Neural cell (in vitro differentiated cells): Measurements from ENCODE around the gene TAS2R5. TPM values are rescaled to one million over a fixed set of nuclear protein-coding genes. Genes with fewer than 3 reads are reported as not detected.

Source experiments
- H2AFZ ChIP-seq: fragments of 200-600, 300-800 bp; sonication (generic), shearing (Covaris generic); 2 replicates; pipeline ENCODE4 v1.6.0; 2014; ENCODE audit warnings: low read depth, mild to moderate bottlenecking, antibody characterized with exemption, low read length, moderate library complexity
- H3F3A ChIP-seq: fragments of 200-600 bp; shearing (Covaris generic); 2 replicates; pipeline ENCODE4 v1.6.1; 2016; ENCODE audit warnings: mild to moderate bottlenecking, moderate library complexity, mixed read lengths, antibody characterized with exemption, low read length; ENCODE audit not compliant: insufficient read depth, poor library complexity, severe bottlenecking
- H3K27ac ChIP-seq: fragments of 200-600, 300-800 bp; sonication (generic), shearing (Covaris generic); 2 replicates; pipeline ENCODE4 v1.5.1; 2014; ENCODE audit warnings: mild to moderate bottlenecking, low read length, moderate library complexity
- H3K27me3 ChIP-seq: fragments of 300-800, 200-600 bp; sonication (generic), shearing (Covaris generic); 2 replicates; pipeline ENCODE4 v1.6.0; 2014; ENCODE audit warnings: mild to moderate bottlenecking, low read depth, low read length, moderate library complexity; ENCODE audit not compliant: insufficient read depth
- H3K36me3 ChIP-seq: fragments of 300-800, 200-600 bp; sonication (generic), shearing (Covaris generic); 2 replicates; pipeline ENCODE4 v1.5.1; 2014; ENCODE audit warnings: mild to moderate bottlenecking, antibody characterized with exemption, low read length, moderate library complexity; ENCODE audit not compliant: insufficient read depth
- H3K4me2 ChIP-seq: fragments of 300-800, 200-600 bp; sonication (generic), shearing (Covaris generic); 2 replicates; pipeline ENCODE4 v1.6.0; 2014; ENCODE audit warnings: mild to moderate bottlenecking, low read length
- H3K4me3 ChIP-seq: fragments of 300-800, 200-600 bp; sonication (generic), shearing (Covaris generic); 2 replicates; pipeline ENCODE4 v1.5.1; 2014; ENCODE audit warnings: mild to moderate bottlenecking, low read length, moderate library complexity
- H3K79me2 ChIP-seq: fragments of 200-600 bp; shearing (Covaris generic); replicated peaks from 2 replicates; pipeline ENCODE4 v1.6.0; 2014; ENCODE audit warnings: mild to moderate bottlenecking, low read length, moderate library complexity; ENCODE audit not compliant: insufficient read depth
- H3K9ac ChIP-seq: fragments of 300-800, 200-600 bp; sonication (generic), shearing (Covaris generic); 2 replicates; pipeline ENCODE4 v1.6.1; 2016; ENCODE audit warnings: mild to moderate bottlenecking, low read length, mixed read lengths
- H3K9me2 ChIP-seq: fragments of 200-600 bp; shearing (Covaris generic); 2 replicates; pipeline ENCODE4 v1.6.1; 2016; ENCODE audit warnings: mild to moderate bottlenecking, low read length, mixed read lengths; ENCODE audit not compliant: insufficient read depth
- H3K9me3 ChIP-seq: fragments of 200-600, 300-800 bp; sonication (generic), shearing (Covaris generic); 2 replicates; pipeline ENCODE4 v1.6.1; 2016; ENCODE audit warnings: mild to moderate bottlenecking, mixed run types, low read length, moderate library complexity, mixed read lengths
- H4K20me1 ChIP-seq: fragments of 200-600 bp; shearing (Covaris generic); 2 replicates; pipeline ENCODE4 v1.6.1; 2016; ENCODE audit warnings: mild to moderate bottlenecking, mixed run types; ENCODE audit not compliant: insufficient read depth
- EP300 ChIP-seq: fragments of 450-650 bp; conservative IDR thresholded peaks from 2 replicates; pipeline ENCODE4 v1.6.1; 2014; ENCODE audit warnings: antibody characterized with exemption, mild to moderate bottlenecking, moderate library complexity; ENCODE audit not compliant: poor library complexity, severe bottlenecking
- EZH2 ChIP-seq: fragments of 200-600, 300-800 bp; shearing (Covaris generic), sonication (generic); IDR thresholded peaks from 2 replicates; pipeline ENCODE4 v1.6.1; 2014; ENCODE audit warnings: antibody characterized with exemption, low read length, borderline replicate concordance, mild to moderate bottlenecking; ENCODE audit not compliant: insufficient read depth, poor library complexity, severe bottlenecking
- MXI1 ChIP-seq: fragments of 450-650 bp; conservative IDR thresholded peaks from 2 replicates; pipeline ENCODE4 v1.6.1; 2014; ENCODE audit warnings: antibody characterized with exemption, mild to moderate bottlenecking; ENCODE audit not compliant: poor library complexity, severe bottlenecking
- POLR2AphosphoS5 ChIP-seq: IDR thresholded peaks from 2 replicates; pipeline ENCODE4 v1.6.1; 2012
- RAD21 ChIP-seq: fragments of 450-650 bp; conservative IDR thresholded peaks from 2 replicates; pipeline ENCODE4 v1.6.1; 2014; ENCODE audit warnings: antibody characterized with exemption, mild to moderate bottlenecking, moderate library complexity
- SMC3 ChIP-seq: fragments of 450-650 bp; conservative IDR thresholded peaks from 2 replicates; pipeline ENCODE4 v1.6.1; 2014; ENCODE audit warnings: antibody characterized with exemption, mild to moderate bottlenecking, moderate library complexity; ENCODE audit not compliant: poor library complexity
- TAF1 ChIP-seq: IDR thresholded peaks from 2 replicates; pipeline ENCODE4 v1.6.1; 2012; ENCODE audit warnings: low read depth
- polyA minus RNA-seq: library from RNA; depleted of rRNA, polyadenylated mRNA; stranded (reverse); fragments of >200 nt; gene quantifications from 2 replicates; pipeline ENCODE4 v1.2.3, GENCODE V29; 2014
- polyA plus RNA-seq: library from polyadenylated mRNA; depleted of rRNA; stranded (reverse); fragments of >200 nt; gene quantifications from 2 replicates; pipeline ENCODE4 v1.2.3, GENCODE V29; 2014
- TF ChIP-seq, protein P1 (sequence below): IDR thresholded peaks from 2 replicates; pipeline ENCODE4 v1.6.1; 2012; ENCODE audit warnings: borderline replicate concordance
- TF ChIP-seq, protein P2 (sequence below): fragments of 450-650 bp; IDR thresholded peaks from 2 replicates; pipeline ENCODE4 v1.5.1; 2014; ENCODE audit warnings: antibody characterized with exemption, mild to moderate bottlenecking, moderate library complexity; ENCODE audit not compliant: poor library complexity, severe bottlenecking

Gene TAS2R5, protein sequence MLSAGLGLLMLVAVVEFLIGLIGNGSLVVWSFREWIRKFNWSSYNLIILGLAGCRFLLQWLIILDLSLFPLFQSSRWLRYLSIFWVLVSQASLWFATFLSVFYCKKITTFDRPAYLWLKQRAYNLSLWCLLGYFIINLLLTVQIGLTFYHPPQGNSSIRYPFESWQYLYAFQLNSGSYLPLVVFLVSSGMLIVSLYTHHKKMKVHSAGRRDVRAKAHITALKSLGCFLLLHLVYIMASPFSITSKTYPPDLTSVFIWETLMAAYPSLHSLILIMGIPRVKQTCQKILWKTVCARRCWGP
- polyA plus RNA-seq (5.1 and 9.4 TPM in 2 replicates), polyA minus RNA-seq (10.2 and 16.1 TPM in 2 replicates)

DNA sequence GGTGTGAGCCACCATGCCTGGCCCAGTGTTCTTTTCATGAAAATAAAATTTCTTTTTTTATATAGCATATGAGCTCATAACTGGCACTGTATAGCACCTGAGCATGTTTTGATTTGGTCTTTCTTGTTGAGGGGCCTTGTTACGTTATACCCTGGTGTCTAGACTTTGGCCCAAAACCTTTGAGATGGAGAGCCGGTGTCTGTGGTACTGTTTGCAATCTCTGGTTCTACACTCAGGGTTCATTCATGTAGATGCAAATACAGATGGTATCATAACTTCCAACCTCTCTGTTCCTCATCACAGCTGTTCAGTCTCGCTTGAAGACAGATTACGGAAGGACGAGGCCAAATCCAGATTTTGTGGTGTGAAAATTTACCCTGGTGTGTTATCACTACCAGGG, at the start of gene TAS2R5:
Gene TAS2R5, plus strand, starts transcription at position 301 of the 400 bp plus-strand sequence. CDS start 145 bp downstream, outside the sequence.
- H3K9me2 ChIP-seq = no peaks in the 10 kb centered on the region
- H4K20me1 ChIP-seq = no peaks in the 10 kb centered on the region
- TF ChIP-seq TAF1 (no peak), RAD21 (no peak), EP300 (no peak), SMC3 (no peak), EZH2 (no peak), POLR2AphosphoS5 (no peak), MXI1 (no peak)
- TF ChIP-seq, protein P1, sequence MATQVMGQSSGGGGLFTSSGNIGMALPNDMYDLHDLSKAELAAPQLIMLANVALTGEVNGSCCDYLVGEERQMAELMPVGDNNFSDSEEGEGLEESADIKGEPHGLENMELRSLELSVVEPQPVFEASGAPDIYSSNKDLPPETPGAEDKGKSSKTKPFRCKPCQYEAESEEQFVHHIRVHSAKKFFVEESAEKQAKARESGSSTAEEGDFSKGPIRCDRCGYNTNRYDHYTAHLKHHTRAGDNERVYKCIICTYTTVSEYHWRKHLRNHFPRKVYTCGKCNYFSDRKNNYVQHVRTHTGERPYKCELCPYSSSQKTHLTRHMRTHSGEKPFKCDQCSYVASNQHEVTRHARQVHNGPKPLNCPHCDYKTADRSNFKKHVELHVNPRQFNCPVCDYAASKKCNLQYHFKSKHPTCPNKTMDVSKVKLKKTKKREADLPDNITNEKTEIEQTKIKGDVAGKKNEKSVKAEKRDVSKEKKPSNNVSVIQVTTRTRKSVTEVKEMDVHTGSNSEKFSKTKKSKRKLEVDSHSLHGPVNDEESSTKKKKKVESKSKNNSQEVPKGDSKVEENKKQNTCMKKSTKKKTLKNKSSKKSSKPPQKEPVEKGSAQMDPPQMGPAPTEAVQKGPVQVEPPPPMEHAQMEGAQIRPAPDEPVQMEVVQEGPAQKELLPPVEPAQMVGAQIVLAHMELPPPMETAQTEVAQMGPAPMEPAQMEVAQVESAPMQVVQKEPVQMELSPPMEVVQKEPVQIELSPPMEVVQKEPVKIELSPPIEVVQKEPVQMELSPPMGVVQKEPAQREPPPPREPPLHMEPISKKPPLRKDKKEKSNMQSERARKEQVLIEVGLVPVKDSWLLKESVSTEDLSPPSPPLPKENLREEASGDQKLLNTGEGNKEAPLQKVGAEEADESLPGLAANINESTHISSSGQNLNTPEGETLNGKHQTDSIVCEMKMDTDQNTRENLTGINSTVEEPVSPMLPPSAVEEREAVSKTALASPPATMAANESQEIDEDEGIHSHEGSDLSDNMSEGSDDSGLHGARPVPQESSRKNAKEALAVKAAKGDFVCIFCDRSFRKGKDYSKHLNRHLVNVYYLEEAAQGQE = no peak
- TF ChIP-seq, protein P2, sequence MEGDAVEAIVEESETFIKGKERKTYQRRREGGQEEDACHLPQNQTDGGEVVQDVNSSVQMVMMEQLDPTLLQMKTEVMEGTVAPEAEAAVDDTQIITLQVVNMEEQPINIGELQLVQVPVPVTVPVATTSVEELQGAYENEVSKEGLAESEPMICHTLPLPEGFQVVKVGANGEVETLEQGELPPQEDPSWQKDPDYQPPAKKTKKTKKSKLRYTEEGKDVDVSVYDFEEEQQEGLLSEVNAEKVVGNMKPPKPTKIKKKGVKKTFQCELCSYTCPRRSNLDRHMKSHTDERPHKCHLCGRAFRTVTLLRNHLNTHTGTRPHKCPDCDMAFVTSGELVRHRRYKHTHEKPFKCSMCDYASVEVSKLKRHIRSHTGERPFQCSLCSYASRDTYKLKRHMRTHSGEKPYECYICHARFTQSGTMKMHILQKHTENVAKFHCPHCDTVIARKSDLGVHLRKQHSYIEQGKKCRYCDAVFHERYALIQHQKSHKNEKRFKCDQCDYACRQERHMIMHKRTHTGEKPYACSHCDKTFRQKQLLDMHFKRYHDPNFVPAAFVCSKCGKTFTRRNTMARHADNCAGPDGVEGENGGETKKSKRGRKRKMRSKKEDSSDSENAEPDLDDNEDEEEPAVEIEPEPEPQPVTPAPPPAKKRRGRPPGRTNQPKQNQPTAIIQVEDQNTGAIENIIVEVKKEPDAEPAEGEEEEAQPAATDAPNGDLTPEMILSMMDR = no peak
- H3K4me3 ChIP-seq = no peak within 1 kb of the TSS
- no peaks in the 10 kb centered on the region for H3K9me3 ChIP-seq
- no peaks in the 10 kb centered on the region for H3K27me3 ChIP-seq
- no peak within 1 kb of the TSS for H3K9ac ChIP-seq
- no peaks in the 10 kb centered on the region for H3F3A ChIP-seq
- no peak within 1 kb of the TSS for H2AFZ ChIP-seq
- no peaks in the 10 kb centered on the region for H3K36me3 ChIP-seq
- no peak within 1 kb of the TSS for H3K27ac ChIP-seq
- H3K79me2 ChIP-seq = no peaks in the 10 kb centered on the region
- no peak within 1 kb of the TSS for H3K4me2 ChIP-seq

DNA sequence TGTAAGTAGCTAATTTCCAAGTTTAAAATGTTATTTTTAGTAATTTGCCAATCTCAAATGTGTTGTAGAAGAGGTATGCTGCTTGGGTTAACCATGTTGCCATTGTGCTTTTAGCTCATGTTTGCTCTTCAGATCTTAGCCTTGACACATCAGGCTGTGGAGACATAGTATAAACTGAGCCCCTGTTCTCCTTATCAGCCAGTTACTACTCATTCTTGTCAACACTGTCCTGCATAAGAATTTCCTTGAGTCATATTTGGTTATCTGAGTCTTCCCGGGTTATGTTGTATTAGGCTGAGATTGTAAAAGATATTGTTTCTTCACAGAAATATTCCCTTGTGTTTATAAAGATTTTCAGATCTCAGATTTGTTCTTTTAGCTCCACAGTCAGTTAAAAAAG, 47.8 kb upstream of the TAS2R5 start:
- Histone ChIP-seq H3F3A (peaks cover 4% of the 10 kb centered on the region), H3K4me2 (no peak overlapping the region), H3K4me3 (no peak overlapping the region), H3K36me3 (no peaks in the 10 kb centered on the region), H3K9ac (no peak overlapping the region), H4K20me1 (no peaks in the 10 kb centered on the region), H2AFZ (no peak overlapping the region), H3K9me3 (no peaks in the 10 kb centered on the region), H3K27me3 (no peaks in the 10 kb centered on the region), H3K27ac (no peak overlapping the region), H3K9me2 (no peaks in the 10 kb centered on the region), H3K79me2 (peaks cover 28% of the 10 kb centered on the region)
- TF ChIP-seq EZH2 = no peak
- TF ChIP-seq MXI1 = no peak
- no peak for TF ChIP-seq RAD21
- TF ChIP-seq SMC3 = no peak
- TF ChIP-seq, protein P1 = no peak
- TF ChIP-seq POLR2AphosphoS5 = no peak
- TF ChIP-seq TAF1 = no peak
- TF ChIP-seq EP300 = no peak
- TF ChIP-seq, protein P2 = no peak
